NCI-H526 (cell line): ENCODE measurements around the gene SMYD3.
"Not testable (repeated sequence)": the region's sequence is repeated elsewhere in the genome, so short reads cannot be mapped to it uniquely, and the experiment has no call there.

Source experiments
- DNase-seq, 2 experiments: peaks; one replicate each; lab custom pipeline; 2025; lab: John Stamatoyannopoulos, UW

Gene SMYD3

DNA sequence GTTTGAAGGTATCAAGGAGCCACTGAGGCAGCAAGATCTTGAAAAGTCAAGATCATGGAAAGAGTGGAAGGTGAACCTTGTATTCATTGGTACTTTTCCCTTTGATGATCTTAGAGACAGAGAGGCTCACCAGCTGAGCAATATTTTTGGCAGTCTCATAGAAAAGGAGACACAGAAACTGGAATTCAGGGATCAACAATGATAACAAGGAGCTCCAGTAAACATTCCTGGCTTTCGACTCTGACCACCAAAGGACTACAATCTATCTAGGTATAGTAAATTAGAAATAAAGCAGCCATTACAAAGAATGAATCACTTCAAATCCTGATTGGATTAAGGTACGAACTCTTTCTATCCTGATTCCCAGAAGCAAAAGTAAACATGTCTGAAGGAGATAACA is 736.9 kb downstream of the SMYD3 start:
- DNase-seq = no peak

DNA sequence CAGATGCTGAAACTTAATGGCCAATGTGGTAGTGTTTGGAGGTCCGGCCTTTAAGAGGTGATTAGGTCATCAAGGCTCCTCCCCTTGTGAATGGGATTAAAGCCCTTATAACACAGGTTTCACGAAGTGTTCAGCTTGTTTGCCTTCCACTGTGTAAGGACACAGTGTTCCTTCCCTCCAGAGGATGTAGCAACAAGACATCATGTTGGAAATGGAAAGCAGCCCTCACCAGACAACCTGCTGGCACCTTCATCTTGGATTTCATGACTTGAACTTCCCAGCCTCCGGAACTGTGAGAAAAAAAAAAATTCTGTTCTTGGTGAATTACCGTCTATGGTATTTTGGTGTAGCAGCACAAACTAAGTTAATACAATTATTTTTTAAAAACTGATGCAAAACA is 738.5 kb downstream of the SMYD3 start:
- DNase-seq = no peak

DNA sequence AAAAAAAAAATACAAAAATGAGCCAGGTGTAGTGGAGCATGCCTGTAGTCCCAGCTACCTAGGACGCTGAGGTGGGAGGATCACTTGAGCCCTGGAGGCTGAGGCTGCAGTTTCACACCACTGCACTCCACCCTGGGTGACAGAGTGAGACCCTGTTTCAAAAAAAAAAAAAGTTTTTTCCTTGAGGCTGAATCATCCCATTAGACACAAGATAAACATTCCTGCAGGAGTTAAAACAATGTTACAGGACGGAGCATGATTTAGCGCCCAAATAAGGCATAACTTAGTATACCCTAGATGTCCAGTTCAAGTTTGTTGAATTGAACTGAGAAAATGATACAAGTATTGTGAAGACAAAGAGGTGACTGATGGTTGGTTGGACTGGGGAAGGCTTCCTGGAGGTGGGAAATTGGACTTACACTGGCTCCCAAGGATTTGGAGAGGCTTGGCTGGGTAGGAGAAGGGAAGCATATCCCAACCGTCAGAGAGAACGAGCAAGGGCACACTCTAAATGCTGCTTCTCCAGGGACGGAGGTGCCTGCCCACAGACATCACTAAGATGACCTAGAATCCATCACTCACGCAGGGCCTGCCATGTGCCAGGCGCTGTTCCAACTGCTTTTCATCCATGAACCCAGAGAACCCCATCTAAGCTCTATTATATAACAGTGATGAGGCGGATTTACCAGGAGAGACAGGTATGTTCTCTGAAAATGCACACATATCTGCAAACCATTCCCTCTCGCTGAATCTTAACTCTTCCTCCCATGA is 741.7 kb downstream of the SMYD3 start:
- no peak for DNase-seq

DNA sequence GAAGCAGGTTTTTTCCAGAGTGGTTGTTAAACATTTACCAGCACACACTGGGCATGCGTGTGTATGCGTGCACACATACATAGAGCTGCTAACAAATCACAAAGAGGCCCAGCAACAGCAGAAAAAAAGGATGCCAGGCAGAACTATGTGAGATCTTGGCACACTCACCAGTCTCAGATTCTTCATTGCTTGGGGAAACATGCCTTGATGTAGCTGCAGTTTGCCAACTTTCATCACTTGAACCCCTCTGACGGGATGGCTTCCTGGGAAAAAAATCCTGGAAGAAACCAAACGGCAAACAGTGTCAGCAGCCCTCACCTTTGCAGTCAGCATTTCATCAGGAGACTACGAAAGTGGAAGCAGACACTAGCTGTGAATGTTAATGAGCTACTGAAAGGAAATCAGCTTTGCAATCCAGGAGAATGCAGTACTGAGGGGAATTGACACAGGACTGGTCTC is 743.2 kb downstream of the SMYD3 start:
- peak in 1 of 2 experiments; percentile 10 for DNase-seq

DNA sequence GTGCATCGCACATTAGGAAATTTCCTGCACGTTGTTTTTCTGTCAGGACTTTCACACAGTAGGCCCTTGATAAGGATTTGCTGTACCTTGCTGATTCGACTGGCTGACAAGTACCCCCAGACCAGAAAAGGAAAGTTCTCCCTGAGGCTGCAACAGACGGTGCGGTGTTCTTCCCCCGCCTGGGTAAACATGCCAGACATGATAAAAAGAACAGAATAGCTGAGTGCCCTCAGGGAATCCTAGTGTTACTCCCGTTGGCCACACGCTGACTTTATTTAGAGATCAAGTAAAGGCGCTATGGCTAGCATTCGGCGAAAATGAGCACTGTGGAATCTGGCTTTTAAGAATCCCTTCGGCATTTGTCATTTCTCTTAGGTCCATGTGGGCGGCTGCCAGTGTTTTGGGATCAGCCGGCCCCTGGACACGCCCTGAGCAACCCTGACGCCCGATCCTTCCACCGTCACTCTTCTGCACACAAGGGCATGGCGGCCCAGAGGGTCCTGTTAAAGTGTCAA is 744.6 kb downstream of the SMYD3 start:
- DNase-seq = no peak

DNA sequence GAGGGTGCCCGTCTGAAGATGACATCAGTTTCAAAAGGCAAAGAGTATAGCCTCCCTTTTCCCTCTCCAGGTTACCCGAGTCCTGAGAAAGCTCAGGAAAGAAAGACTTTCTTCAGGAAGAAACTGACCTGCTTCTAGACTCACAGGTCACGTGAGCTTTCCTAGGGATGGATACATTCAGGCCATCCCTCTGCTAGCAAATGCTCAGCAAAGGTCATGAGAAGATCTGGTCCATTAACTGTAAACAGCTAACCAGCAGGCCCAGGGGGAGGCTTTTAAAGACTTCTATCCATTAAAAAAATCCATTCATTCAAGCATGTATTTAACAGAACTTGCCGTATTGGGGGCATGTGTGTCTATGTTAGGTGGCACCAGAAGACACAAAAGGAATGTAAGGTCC is 746.8 kb downstream of the SMYD3 start:
- no peak for DNase-seq

DNA sequence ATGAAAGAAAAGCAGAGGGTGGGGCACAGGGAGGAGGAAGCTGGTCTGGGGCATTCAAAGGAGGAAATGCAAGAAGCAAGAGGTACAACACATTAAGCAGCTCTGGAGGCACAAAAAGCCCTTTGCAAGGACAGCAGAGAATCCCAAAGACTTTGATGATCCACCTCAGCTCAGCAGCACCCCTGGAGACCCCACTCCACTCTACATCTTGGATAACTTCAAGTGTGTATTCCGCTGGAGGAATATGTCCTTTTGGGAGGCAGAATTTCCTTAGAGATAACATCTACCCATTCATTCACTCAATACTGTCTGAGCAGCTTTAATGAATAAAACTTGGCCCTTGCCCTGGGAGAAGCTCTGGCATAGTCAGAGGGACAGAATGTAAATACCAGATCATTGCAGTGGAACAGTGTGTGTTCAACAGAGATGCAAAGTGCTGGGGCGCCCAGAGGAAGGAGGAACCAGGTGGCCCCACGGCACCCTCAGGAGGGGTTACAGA is 752.6 kb downstream of the SMYD3 start:
- peak; percentile 17 to 35 for DNase-seq

DNA sequence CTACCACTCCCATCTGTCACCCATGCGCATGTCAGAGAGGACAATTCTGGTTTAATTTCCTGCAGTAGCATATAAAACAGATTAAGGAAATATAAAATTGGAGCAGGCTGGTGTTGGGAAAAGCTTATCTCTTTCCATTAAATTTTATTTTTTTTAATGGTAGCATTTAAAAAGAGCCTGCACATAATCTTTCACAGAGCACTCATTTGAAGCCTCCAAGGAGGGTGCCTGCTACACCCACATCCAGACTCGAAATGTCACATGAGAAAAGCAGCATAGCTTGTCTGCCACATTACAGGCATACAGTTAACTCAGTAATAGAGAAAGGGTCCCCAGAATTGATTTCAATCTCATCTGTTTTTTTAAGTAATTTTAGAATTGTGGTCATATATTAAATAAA is 753.3 kb downstream of the SMYD3 start:
- DNase-seq = no peak

DNA sequence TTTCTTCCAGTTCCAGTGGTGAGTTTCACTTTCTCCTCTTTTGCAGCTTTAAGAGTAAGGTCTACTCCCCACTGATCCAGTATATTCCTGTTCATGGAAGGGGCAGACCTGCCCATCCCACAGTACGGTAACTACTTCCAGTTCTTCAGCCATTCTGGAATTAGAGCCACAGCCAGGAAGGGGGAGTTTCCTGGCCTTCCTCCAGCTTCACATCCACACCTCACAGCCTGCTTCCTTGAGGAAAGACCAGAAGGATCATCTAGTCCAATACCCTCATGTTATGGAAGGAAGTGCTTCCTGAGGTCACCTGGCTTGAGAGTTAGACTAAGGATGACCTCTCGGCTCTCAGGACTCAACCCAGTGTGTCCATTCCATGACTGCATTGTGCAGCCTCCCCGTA is 754.5 kb downstream of the SMYD3 start:
- no peak for DNase-seq

DNA sequence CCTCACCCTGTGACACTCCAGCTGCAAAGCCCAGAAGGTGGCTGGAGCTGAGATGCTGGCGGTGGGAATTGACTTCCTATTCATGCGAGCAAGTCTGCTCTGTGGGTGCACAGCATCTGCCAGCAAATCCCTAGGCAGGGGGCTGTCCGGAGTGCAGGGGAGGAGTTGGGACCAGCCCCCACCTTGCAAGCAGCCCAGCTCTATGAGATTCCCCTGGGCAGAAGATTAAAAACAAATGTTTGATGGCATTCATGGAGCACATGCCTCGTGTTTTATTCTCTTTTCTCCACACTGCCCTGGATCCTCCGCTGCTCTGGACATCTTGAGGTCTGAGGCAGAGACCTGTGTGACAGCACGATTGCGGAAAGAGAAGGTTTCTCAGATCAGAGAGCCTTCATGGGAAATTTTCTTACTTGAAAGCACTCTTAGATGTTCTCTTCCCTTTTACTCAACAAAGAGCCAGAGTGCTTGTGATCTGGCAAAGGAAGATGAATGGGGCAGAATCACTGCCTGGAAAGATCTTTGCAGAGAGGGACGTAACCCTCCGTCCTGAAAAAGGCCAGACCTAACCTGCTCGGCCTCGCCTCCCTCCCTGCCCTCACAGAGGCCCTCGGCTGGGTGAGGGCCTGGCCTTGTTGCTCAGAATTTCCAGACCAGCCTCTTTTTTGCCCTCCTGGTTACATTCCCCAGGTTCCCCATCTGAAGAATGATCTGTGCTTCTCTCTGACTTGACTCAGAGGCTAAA is 755.2 kb downstream of the SMYD3 start:
- no peak for DNase-seq

DNA sequence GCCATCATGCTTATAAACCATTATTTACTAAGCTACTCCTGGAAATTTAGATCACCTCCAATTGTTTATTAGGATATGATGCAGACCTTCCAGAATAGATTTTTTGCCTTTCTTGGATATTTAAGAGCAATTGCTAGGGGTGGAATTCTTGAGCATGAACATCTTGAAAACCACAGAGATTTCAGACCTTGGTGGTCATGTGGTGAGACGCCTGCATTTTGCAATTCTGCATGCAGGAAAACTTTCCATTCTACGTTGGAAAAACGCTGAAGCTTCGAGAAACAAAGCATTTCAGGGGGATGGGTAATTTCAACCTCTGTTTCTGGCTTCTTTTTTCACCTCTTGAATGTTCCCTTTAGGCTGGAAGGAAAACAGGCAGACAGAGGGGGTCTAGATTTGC is 756.0 kb downstream of the SMYD3 start:
- DNase-seq = no peak

DNA sequence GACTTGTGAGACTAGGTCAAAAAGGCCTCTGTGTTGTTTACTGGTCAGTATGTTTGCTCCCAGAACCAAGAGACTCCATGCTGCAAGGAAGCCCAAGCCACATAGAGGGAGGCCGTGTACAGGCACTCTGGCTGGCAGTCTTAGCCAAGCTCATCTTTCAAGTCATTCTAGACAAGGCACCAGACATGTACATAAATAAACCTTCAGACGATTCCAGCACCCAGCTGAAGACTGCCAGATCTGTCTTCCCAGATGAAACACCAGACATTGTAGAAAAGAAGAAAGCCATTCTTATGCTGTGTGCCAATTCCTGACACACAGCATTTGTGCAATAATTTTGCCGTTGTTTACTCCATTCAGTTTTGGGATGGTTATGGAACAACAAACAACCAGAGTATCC is 756.8 kb downstream of the SMYD3 start:
- no peak for DNase-seq

DNA sequence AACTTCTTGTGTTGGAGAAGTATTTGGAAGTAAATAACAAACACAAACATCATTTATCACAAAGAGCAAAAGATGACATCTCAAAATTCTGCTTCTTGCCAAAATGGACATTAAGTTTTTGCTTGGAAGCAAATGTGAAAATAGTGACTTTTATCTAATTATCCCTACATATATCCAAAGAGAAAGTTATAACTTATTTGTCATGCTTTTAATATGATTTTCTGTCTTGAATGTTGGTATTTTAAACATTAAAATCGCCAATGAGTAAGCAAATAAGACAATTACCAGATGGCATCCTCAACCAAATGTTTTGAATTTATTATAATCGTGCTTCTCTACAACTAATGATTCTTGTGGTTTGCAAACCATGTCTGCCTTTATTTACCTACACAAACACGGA is 758.0 kb downstream of the SMYD3 start:
- no peak for DNase-seq

DNA sequence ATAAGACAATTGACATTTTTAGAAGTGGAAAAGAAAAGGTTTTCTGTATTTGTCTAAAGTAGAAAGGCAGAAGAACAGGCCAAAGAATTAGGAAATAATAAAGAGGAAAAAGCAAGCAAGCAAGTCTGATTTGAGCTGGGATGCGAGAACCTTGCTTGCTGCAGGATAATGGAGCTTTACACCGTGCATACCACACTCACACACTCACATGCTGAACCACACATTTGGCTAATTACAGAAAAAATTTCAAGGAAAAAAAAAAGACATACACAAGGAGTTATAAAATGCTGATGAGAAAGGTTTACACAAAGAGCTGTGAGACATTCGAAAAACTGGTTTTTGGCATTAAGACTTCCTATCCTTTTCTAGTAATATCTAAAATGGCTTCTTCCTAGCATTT is 758.4 kb downstream of the SMYD3 start:
- peak; percentile 62 to 76 for DNase-seq

DNA sequence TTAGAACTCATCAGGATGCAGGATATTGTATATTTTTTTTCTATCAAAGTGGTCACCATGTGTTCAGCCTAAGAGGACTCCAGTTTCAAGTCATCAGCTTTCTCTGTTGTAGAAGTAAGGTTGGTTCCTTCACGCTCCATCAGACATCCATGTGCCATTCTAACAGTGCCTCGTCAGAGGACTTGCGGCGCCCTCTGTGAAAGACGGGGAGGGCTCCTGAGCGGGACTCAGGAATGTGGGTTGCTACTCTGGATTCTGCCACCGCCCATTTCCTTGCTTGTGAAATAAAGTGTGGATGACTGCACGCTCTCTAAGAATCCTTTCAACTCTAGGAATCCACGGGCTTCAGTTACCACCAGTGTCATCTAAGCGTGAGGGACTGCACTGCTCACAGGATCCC is 758.8 kb downstream of the SMYD3 start:
- peak; percentile 34 to 60 for DNase-seq

DNA sequence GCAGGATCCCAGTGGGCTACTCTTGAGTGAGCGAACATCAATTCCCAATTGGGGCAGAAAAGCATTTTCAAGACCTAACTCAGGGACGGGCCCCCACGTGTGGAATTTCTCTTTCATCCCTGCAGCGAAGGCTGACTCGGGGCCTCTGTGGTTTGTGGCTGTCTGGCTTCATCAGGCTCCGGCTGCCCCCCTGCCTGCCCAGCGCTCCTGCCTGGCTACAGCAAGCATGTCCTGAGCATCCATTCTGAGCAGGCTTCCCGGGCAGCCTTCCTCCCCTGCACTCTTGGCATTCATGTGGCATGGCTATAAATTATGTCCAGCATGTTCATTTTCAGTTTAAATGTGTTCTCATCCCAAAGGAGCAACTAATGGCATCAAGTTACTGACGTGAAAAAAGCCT is 764.2 kb downstream of the SMYD3 start:
- no peak for DNase-seq

DNA sequence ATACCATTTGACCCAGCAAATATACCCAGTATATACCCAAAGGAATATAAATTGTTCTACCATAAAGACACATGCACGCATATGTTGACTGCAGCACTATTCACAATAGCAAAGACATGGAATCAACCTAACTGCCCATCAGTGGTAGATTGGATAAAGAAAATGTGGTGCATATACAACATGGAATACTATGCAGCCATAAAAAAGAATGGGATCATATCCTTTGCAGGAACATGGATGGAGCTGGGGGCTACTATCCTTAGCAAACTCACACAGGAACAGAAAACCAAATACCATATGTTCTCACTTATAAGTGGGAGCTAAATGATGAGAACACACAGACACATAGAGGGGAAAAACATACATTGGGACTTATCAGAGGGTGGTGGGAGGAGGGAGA is 766.7 kb downstream of the SMYD3 start:
- not testable (repeated sequence) for DNase-seq

DNA sequence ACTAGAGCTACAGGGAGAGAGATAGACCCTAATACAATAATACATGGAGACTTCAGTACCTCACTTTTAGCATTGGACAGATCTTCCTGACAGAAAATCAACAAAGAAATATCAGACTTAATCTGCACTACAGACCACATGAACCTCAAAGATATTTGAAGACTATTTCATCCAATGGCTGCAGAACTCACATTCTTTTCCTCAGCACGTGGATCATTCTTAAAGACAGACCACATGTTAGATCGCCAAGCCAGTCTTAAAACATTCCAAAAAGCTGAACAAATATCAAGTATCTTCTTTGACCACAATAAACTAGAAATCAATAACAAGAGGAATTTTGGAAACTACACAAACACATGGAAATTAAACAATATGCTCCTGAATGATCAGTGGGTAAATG is 776.3 kb downstream of the SMYD3 start:
- no peak for DNase-seq

DNA sequence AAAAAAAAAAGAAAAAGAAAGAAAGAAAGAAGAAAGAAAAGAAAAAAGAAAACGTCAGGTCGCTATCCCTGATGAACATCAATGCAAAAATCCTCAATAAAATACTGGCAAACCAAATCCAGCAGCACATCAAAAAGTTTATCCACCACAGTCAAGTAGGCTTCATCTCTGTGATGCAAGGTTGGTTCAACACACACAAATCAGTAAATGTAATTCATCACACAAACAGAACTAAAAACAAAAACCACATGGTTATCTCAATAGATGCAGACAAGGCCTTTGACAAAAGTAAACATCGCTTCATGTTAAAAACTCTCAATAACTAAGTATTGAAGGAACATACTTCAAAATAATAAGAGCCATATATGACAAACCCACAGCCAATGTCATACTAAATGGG is 779.0 kb downstream of the SMYD3 start:
- DNase-seq = not testable (repeated sequence)

DNA sequence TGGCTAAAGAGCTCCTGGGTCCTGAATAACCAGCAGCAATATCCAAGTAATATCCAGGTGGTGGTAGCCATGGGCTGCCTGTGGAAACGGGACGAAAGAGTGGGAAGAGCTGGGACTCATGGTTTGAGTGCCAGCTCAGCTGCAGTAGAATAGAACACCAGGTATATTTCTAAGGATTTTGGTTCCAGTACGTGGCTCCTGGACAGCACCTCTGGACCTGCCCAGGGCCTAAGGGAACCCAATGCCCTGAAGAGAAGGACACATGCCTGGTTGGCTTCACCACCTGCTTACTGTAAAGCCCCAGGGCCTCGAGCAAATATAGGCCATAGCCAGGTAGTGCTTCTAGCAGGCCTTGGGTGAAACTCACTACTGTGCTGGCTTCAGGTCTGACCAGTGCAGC is 785.6 kb downstream of the SMYD3 start:
- DNase-seq = no peak

DNA sequence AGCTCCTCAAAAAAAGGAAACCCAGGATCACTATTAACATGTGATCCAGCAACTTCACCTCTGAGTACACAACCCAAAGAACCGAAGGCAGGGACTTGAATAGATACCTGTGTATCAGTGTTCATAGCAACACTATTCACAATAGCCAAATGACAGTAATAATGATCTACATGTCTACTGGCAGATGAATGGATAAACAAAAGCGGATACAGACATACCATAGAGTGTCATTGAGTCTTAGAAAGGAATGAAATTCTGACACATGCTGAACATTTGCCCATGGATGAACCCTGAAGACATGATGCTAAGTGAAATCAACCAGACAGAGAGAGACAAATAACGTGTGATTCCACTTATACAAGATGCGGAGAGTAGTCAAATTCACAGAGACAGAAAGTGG is 788.1 kb downstream of the SMYD3 start:
- no peak for DNase-seq

DNA sequence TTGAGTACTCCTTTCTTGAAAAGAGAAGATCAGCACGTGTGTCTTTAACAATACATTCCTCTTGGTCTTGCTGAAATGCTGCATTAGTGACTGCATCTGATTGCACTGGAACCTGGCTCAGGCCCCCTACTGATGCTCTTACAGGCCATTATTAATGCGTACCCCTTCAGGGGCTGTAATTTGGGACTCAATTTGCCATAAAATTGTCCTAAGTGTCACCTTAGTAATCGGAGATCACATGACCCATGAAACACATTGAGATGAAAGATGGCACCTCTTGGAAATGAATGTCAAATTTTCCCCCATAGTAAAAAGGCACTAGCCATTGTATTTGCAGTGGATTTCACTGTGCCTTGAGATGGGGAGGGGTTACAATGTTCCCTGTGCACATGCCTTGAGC is 789.0 kb downstream of the SMYD3 start:
- DNase-seq = no peak

DNA sequence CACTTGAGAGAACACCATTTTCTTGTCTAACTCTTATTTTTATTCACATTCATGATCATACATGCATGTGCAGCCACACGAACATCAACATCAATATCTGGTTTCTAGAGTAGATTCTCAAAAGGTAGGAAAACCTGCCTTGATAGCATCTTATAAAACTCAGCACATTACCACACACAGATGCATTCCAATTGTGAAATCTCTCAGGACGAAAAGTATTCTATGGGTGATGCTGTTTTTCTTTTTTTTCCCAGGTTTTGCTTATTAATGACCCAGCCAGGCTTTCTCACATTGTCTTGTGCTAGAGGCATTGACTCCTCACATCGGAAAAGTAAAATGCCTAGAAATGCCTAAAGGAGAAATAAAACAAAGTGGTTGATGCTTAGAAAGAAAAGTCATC is 789.5 kb downstream of the SMYD3 start:
- DNase-seq = no peak
